UCSD-AML1 (cell line): Measurements from ENCODE around the gene CRB3.
"Not testable (repeated sequence)": the region's sequence is repeated elsewhere in the genome, so short reads cannot be mapped to it uniquely, and the experiment has no call there.

ENCODE experiments used
- DNase-seq: peaks from one replicate; lab custom pipeline; 2025; ENCODE audit not compliant: unreplicated experiment; lab: John Stamatoyannopoulos, UW

CRB3 gene

GRCh38 chr19:6490134-6490533 lies 26.1 kb downstream of the CRB3 start:
- DNase-seq = no peak

GRCh38 chr19:6491802-6492592 lies 27.9 kb downstream of the CRB3 start:
- no peak for DNase-seq

GRCh38 chr19:6494438-6495036 lies 30.5 kb downstream of the CRB3 start:
- no peak for DNase-seq

GRCh38 chr19:6495947-6496346 lies 31.9 kb downstream of the CRB3 start:
- no peak for DNase-seq

GRCh38 chr19:6498294-6499036 lies 34.4 kb downstream of the CRB3 start:
- DNase-seq = no peak

GRCh38 chr19:6499052-6499790 lies 35.1 kb downstream of the CRB3 start:
- DNase-seq = no peak

GRCh38 chr19:6500837-6501739 lies 37.0 kb downstream of the CRB3 start:
- DNase-seq = no peak

- no peak for DNase-seq
Observed at GRCh38 chr19:6501740-6502648, 37.9 kb downstream of the CRB3 start, which contains the start of gene TUBB4A. Gene TUBB4A, minus strand, starts transcription at chr19:6502309. Its CDS starts 97 bp downstream, at chr19:6502212.

- DNase-seq = no peak
Observed at GRCh38 chr19:6503407-6504201, 39.5 kb downstream of the CRB3 start.

GRCh38 chr19:6508028-6508771 lies 44.1 kb downstream of the CRB3 start:
- not testable (repeated sequence) for DNase-seq

- DNase-seq = no peak
Observed at GRCh38 chr19:6509118-6509971, 45.3 kb downstream of the CRB3 start.

- DNase-seq = no peak
Observed at GRCh38 chr19:6510618-6511017, 46.5 kb downstream of the CRB3 start.

- DNase-seq = no peak
Observed at GRCh38 chr19:6514089-6514488, 50.0 kb downstream of the CRB3 start.

GRCh38 chr19:6514926-6515544 lies 51.0 kb downstream of the CRB3 start:
- no peak for DNase-seq

- peak; percentile 96 for DNase-seq
Observed at GRCh38 chr19:6516018-6516658, 52.1 kb downstream of the CRB3 start.
